ENCODE measurements around the gene SH3GL3.

SH3GL3 gene

GRCh38 chr15:83470887-83471286 is 23.7 kb downstream of the SH3GL3 start:
- DNase-seq = no peak

DNA sequence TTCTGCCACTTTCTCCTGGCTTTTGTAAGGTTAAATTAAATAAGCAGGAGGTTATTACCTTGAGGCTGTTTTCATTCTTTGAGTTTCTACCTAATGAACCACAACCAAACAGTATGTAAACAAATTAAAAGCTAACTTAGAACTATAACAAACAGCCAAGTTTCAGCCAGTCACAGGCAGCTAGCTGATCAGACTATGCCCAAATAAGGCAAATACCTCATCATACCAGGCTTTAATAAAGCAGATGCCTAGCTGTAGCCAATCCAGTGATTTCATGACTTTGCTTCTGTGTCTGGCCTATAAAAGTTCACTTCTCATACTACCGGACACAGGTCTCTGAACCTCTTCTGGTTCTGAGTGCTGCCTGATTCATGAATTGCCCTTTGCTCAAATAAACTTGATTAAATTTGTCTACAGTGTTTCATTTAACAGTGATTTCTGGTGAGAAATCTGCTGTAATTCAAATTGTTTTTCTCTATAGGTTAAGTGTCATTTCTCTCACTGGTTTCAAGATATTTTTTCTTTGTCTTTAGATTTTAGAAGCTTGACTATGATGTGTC is 24.2 kb downstream of the SH3GL3 start:
- DNase-seq = no peak

DNA sequence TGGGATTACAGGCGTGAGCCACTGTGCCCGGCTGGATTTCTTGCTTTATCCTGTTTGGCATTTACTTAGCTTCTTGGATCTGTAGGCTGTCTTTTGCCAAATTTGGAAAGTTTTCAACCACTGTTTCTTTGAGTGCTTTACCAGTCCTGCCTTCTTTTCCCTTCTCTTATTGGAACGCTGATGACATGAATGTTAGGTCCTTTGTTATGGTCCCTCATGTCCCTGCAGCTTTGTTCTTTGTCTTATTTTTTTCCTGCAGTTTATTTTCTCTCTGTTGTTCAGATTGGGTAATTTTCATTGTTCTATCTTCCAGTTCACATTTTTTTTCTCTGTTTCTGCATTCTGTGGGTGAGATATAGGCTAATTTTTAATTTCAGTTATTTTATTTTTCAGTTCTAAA is 25.0 kb downstream of the SH3GL3 start:
- no peak for DNase-seq

DNA sequence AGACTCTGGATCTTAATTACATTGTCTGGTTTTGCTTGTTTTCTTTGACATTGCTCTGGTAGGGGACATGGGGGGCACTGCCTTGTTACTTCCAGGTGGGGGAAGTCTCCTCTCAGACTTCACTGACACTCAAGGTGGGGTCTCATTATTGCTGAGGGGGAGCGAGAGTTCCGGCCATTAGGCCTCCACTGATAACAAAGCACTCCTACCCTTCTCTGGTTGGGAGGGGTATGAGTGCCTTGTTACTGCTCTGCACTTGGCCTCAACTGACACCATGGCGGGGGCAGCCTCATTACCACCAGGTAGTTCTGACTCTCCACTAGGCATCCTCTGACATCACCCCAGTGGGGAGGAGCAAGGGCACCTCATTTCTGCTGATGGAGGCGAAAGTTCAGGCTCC is 25.7 kb downstream of the SH3GL3 start:
- no peak for DNase-seq

DNA sequence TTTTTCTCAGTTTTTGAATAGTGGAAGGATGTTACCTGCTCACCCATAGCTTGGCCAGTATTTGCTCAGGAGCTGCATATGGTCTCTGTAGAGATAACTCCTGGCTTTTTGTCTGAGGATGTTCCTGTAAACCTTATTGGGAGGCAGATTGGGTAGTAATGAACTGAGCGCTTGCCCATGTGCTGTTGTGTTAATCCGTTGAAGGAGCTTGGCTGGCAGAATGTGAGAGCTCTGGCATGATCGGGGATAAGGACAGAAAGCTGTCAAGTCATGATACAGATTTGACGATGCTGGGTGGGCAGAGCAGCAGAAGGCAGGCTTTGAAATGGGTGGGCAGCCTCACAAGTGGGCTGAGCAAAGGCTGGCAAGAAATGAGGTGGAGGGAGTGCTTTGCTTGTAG is 27.4 kb downstream of the SH3GL3 start:
- DNase-seq = no peak

DNA sequence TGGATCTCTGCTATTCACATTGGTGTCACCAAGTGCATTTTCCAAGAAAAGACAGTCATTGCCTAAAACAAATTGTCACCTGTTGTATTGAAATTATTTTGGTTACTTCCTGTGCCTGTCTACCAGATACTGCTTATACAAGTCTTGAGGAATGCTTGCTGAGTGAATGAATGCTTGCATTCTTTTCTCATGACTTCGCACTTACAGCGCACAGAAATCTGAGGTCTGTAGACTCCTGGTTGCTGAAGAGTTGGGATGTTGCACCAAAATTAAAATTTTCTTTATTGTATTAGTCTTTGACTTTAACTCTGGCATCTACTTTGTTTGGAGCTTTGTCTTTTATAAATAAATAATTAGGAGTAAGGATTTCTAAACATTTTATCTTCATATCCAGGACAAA is 28.4 kb downstream of the SH3GL3 start:
- DNase-seq = no peak

DNA sequence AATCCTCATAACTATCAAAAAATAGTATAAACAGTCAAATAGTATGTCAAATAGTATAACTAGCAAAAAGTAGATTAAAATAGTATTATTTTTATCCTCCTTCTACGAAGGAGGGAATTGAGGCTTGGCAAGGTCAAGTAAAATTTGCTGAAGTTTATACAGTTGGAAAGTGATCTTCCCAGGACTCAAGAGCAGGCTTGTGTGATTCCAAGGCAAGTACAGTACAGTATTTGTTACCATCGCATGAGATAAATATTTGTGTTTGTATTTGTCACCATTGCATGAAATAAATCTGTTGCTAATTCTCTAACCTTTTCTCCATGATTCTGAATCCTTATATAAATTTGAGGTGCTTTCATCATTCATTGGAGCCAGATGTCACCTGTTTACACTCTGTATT is 28.9 kb downstream of the SH3GL3 start:
- no peak for DNase-seq

GRCh38 chr15:83476708-83477107 is 29.6 kb downstream of the SH3GL3 start:
- no peak for DNase-seq

- DNase-seq = no peak
Measured at GRCh38 chr15:83477172-83477807, 30.1 kb downstream of the SH3GL3 start.

DNA sequence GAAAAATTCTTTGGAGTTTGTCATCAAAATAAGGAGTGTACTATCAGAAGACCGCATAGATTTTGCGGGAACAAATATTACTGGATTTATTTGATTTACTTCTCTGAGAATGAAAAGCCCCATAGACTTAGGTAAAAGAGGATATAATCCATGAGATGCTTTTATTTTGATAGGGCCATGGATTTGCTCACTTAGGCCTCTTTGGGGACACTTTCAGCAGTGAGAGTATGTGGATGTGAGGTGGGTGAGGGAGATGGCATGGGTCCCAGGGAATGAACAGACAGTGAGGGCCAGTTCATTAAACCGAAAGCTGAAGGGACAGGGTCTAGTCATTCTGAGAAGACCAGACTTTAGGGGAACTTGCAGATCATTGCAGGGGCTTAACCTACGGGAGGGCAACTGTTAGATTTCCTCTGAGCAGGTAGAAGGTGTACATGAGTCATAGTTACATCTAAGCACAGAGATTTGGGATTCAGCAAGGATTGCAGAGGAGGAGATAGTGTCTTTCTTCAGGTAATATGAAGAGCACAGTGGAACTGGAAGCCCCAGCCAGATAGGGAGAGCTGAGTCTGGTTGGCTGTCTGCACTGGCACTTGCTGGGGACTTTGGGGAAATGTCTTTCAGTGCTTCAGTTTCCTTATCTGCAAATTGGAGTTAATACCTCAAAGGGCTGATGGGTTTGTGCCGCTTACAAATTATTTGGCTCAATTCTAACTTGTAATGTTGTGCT is 30.8 kb downstream of the SH3GL3 start:
- DNase-seq = no peak

DNA sequence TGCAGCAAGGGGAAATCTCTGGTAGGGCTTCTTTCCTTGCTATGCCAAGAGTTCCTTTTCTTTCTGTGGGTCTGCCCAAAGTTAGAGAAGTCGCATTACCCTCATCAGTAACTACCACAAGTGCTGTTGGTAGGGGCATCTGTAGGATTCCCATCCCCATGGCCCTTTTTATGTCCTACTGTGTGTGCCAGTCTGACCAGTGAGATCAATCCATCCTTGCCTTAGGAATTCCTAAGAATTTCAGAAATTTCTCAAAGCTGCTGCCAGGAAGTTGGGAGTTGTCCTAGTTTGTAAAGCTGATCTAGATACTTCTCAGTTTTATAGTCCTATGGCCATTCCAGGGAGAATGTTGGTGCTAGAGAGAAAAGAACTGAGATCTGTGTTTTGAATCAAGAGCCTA is 36.5 kb downstream of the SH3GL3 start:
- no peak for DNase-seq

DNA sequence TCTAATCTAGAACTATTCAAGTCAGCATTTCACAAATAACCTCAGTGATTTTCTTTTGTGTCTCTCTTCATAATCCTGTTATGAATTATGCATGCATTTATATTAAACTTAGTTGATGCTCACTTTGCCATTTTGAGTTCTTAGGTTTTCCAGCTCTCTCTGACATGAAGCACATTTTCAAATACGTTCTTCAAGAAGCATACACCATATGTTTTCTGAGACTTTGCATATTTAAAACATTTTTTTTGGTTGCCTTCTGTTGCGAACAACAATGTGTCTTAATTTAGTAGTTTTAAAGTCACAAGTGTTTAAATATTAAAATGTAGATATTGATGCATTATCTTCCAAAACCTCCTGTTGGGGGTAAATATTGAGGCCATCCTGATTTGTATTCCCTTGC is 37.5 kb downstream of the SH3GL3 start:
- DNase-seq = no peak

GRCh38 chr15:83486363-83486762 is 39.2 kb downstream of the SH3GL3 start:
- no peak for DNase-seq

- no peak for DNase-seq
Measured at GRCh38 chr15:83487519-83487918, 40.4 kb downstream of the SH3GL3 start.

GRCh38 chr15:83489690-83490089 is 42.5 kb downstream of the SH3GL3 start:
- DNase-seq = no peak

- DNase-seq = no peak
Measured at GRCh38 chr15:83491486-83491885, 44.3 kb downstream of the SH3GL3 start.

DNA sequence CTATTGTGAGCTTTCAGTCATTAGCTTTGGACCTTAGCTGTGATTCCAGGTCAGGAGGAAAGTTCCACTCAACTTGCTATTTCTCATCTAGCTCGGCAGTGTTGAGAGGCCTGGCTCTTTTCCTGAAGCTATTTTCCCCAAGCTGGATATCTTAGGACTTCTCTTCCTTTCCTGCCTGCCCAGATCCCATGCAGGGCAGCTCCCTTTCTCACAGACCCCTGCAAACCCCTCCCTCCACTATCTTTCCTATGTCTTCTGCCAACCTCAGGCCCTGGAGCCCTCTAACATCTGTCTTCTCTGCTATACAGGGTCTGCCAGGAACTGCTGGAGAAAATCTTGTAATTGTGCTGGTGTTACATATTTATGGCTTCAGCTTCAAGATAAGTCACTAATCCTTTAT is 49.6 kb downstream of the SH3GL3 start:
- DNase-seq = no peak

- DNase-seq = no peak
Measured at GRCh38 chr15:83498374-83498773, 51.2 kb downstream of the SH3GL3 start.

DNA sequence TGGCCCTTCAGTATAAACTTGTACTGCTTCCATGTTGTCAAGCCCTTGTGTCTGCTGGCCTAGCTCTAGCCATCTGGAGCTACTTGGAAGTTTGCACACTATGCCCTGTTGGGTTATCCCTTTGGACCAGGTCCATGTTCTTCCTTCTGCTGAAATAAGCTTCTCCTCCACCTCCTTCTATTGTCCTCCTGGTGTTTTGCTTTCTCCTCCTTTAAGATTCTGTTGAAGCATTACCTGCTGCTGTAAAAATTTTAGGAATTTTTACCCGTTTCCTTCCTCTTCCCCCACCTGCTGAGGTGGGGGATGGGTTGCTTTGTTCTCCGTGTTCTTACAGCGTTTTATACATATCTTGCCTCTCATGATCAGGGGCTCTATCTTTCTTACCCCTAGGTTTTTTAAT is 51.7 kb downstream of the SH3GL3 start:
- DNase-seq = no peak

DNA sequence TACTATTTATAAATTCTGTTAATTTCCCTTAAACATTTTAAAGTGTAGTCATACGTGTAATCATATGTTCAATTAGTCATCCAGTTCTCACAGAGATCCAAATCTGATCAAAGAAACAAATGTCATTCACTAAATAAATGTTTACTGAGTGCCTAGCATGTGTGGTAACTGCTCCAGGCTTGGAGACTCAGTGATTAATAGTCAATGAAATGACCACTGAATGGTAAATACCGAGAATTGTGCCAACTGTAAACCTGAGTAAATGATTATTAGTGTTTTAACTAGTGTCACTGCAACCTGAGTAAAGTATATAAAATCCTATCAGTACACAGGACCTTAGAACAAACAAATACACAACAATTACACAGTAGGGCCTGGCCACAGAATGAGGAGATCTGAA is 52.3 kb downstream of the SH3GL3 start:
- DNase-seq = no peak

DNA sequence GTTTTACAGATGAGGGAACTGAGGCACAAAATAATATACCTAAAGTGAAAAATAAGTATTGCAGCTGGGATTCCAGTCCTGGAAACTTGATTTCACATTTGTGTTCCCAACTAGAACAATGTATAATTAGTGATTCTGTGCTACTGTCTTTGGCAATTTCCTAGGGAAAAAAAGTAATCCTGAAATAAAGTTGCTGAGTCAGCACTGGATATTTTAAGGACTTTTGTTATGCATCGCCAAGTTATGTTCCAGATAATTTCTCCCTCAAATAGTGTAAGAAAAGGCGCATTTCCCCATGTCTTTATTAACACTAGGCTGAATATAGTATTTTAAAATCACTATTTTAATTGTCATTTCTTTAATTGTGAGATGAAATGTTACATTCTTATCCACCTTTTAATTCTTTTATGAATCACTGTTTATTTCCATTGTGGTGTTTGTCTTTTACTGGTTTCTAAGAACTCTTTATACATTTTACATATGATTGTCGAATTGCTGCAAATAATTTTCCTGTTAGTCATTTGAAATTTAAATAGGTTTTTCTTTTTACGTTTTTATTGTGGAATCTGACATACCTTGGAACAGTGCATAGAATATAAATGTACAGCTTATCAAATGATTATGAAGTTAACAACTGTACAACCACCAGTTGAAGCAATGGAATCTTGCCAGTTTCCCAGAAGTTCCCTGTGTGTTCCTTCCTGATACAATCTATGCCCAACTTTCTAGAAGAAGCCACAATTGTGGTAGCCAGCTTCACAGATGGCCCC is 56.6 kb downstream of the SH3GL3 start:
- no peak for DNase-seq

GRCh38 chr15:83504365-83504764 is 57.2 kb downstream of the SH3GL3 start:
- DNase-seq = no peak

DNA sequence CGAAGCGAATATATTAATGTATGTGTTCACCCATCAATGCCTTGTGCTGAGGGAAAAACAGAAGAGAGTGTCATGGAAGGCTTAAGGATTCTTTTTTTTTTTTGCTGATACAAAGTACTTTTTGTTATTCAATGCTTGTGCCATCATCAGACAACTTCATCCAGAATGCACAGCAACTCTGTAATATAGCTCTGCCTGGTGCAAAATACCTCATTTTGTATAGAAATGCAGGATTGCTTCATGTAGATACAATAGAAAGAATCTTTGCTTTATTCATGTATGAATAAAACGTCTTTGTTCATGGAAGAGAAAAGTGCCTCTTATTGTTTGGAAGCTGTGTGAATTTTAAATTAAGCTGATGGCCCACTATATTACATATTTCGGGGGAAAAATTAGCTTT is 62.9 kb downstream of the SH3GL3 start:
- DNase-seq = no peak

- DNase-seq = no peak
Measured at GRCh38 chr15:83512459-83512858, 65.3 kb downstream of the SH3GL3 start.
